Cerebellar cortex (tissue), 1 donor: ENCODE results near the gene GLB1L2.
"Not testable (repeated sequence)": the region's sequence is repeated elsewhere in the genome, so short reads cannot be mapped to it uniquely, and the experiment has no call there.

Experiments
- DNase-seq: peaks from one replicate; pipeline ENCODE4 v3.0.0-alpha.2; 2015; ENCODE audit warnings: low spot score

Gene GLB1L2, protein sequence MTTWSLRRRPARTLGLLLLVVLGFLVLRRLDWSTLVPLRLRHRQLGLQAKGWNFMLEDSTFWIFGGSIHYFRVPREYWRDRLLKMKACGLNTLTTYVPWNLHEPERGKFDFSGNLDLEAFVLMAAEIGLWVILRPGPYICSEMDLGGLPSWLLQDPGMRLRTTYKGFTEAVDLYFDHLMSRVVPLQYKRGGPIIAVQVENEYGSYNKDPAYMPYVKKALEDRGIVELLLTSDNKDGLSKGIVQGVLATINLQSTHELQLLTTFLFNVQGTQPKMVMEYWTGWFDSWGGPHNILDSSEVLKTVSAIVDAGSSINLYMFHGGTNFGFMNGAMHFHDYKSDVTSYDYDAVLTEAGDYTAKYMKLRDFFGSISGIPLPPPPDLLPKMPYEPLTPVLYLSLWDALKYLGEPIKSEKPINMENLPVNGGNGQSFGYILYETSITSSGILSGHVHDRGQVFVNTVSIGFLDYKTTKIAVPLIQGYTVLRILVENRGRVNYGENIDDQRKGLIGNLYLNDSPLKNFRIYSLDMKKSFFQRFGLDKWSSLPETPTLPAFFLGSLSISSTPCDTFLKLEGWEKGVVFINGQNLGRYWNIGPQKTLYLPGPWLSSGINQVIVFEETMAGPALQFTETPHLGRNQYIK

DNA sequence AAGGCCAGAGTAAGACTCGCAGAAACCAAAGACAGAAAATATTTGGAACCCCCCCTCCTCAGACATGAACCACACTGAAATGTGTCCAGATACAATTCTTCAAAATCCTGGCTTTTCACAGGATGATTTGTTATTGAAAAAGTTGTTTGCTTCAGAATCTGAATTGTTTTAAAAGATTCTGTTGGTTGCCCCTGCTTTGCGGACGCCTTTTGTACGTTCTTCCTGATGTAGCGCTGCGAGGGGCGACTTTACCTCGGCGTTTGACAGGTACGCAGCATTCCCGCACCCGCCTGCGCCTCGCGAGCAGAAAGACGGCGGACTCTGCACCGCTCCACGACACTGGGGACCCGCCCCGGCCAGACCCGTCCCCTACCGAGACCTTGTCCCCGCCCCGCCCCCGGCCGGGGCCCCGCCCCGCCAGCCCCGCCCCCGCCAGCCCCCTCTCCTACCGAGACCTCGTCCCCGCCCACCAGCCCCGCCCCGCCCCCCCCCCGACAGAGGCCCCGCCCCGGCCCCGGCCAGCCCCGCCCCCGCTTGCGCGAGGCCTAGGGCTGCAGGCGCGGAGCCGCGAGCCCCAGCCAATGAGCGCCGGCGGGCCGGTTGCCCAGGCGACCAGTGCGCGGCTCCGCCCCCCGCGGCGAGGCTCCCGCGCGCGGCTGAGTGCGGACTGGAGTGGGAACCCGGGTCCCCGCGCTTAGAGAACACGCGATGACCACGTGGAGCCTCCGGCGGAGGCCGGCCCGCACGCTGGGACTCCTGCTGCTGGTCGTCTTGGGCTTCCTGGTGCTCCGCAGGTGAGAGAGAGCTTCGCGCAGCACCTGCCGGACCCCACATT, at the start of gene GLB1L2:
GLB1L2 (plus strand) TSS at position 635 of the 835 bp plus-strand sequence; CDS start at position 709, 74 bp downstream.
- peak; percentile 15 for DNase-seq

GRCh38 chr11:134282121-134283045, 49.4 kb upstream of the GLB1L2 start:
- no peak for DNase-seq

DNA sequence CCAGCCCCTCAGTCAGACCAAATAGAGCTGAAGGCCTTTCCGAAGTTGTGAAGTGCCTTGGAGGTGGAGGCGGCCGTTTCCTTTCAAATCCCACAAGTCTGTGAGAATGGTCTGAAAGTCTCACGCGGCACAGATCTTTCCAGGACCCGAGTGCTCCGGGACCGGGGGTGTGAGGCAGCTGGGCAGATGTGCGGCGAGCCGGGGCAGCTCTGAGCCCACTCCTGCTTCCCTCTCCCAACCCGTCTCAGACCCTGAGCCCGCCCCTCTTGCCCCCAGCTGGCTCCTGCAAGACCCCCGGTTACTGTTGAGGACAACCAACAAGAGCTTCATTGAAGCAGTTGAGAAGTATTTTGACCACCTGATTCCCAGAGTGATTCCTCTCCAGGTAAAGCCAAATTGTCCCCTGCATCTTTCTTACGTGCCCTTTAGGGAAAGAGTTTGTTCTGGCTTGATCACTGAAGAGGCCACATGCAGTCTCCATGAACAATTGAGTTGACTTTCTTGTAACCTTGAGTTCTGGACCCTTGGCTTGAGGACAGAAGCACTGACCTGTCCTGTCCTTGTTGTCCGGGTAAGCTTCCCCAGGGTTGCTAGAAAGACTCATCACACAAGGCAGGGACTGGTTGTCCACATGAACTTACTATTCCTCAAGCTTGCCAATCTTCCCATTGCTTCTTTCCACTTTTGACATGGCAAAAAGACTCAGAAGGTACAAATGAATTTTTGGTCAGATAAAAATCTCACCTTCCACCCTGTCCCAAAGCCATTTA, 48.1 kb upstream of the GLB1L2 start:
- no peak for DNase-seq

GRCh38 chr11:134284349-134284748, 47.4 kb upstream of the GLB1L2 start:
- not testable (repeated sequence) for DNase-seq

DNA sequence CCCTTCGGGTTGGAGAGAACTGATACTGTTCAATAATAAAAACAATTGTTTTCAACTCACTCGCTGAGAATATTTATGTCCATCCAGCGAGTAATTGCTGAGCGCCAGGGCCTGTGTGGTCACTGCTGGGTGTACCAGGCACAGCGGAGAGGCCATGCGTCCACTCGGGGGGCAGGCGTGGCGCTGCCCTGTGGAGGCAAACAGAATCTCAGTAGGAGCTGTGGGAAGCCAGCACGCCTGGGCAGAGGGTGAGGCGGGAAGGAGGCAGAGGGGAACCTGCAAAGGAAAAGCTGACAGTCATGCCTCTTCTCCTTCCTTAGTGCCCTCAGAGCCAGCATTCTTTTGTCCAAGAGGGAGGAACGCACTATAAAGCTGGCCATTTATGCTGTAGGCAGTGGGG, 44.2 kb upstream of the GLB1L2 start:
- no peak for DNase-seq

- no peak for DNase-seq
Measured at GRCh38 chr11:134288486-134288885, 43.3 kb upstream of the GLB1L2 start.

DNA sequence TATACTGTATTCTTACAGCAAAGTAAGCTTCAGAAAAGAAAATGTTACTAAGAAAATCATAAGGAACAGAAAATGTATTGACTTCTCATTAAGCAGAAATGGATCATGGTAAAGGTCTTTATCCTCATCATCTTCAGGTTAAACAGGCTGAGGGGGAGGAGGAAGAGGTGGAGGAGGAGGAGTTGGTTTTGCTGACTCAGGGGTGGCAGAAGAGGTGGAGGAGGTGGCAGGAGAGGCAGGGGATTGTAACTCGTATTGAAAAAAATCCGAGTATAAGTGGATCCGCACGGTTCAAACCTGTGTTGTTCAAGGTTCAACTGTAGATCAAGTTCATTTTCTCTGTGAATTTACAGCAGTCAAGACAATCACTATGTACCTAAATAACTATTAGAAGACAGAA, 42.6 kb upstream of the GLB1L2 start:
- no peak for DNase-seq

- no peak for DNase-seq
Measured at GRCh38 chr11:134289789-134290188, 42.0 kb upstream of the GLB1L2 start.

- no peak for DNase-seq
Measured at GRCh38 chr11:134290646-134291045, 41.1 kb upstream of the GLB1L2 start.

DNA sequence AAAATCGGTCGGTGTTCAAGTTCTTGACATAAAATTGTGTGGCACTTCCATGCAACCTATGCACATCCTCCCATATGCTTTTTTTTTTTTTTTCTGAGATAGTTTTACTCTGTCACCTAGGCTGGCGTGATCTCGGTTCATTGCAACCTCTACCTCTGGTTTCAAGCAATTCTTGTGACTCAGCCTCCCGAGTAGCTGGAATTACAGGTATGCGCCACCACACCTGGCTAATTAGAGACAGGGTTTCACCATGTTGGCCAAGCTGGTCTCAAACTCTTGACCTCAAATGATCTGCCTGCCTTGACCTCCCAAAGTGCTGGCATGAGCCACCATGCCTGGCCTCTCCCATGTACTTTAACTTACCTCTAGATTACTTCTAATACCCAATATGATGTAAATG, 40.6 kb upstream of the GLB1L2 start:
- DNase-seq = no peak

- no peak for DNase-seq
Measured at GRCh38 chr11:134292661-134293060, 39.1 kb upstream of the GLB1L2 start.

DNA sequence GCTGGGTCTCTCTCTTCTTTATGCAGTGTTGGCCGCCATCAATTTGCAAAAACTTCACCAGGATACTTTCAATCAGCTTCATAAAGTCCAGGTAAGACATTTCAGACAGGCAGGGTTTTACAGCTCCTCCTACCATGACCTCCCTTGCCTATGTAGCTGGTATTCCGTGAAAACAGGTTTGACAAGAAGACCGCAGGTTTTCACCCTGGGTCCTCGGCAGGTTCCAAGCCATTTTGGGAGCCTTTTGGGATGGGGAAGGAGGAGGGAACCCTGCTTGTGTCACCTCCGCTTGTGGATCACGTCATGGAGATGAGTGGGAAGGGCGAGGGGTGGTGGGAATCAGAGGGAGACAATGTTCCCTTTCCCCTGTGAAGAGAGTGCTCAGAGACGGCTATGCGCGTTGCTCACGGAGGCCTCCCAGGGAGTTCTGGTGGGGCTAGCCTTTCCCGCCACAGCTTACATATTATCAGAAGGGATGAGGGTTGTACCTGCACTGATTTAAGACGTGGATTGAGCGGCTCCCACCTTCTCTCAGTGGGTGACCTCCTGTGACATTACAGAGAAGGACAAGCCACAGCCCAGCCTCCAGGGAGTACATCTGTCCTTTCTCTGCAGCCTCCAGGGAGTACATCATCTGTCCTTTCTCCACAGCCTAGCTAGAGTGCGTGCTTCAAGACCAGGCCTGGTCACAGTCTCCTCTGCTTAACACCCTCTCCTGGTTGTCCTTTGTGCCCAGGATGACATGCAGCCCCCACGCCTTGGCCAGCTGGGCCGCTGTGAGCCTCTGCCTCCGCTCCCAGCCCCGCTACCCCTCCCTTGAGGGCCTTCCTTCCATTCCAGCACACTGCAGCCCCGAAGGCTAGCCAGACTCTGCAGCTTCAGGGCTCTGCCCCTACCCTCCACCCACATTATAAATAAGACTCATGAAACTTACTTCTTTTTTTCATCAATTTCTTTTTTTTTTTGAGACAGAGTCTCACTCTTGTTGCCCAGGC, 38.4 kb upstream of the GLB1L2 start:
- no peak for DNase-seq

- no peak for DNase-seq
Measured at GRCh38 chr11:134294664-134295063, 37.1 kb upstream of the GLB1L2 start.

- no peak for DNase-seq
Measured at GRCh38 chr11:134312223-134312622, 19.6 kb upstream of the GLB1L2 start.

- DNase-seq = no peak
Measured at GRCh38 chr11:134312807-134313206, 19.0 kb upstream of the GLB1L2 start.

- DNase-seq = no peak
Measured at GRCh38 chr11:134313379-134313778, 18.4 kb upstream of the GLB1L2 start.

- no peak for DNase-seq
Measured at GRCh38 chr11:134313821-134314607, 17.8 kb upstream of the GLB1L2 start.

- no peak for DNase-seq
Measured at GRCh38 chr11:134317103-134317502, 14.7 kb upstream of the GLB1L2 start.

DNA sequence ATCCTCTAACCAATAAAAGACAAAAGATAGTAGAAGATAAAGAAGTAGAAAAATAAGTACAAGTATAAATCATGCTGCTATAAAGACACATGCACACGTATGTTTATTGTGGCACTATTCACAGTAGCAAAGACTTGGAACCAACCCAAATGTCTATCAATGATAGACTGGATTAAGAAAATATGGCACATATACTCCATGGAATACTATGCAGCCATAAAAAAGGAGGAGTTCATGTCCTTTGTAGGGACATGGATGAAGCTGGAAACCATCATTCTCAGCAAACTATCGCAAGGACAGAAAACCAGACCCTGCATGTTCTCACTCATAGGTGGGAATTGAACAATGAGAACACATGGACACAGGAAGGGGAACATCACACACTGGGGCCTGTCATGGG, 10.4 kb upstream of the GLB1L2 start:
- DNase-seq = not testable (repeated sequence)
